GM23248 (cell line): ENCODE measurements around the gene WDR38. TPM values are rescaled to one million over a fixed set of nuclear protein-coding genes. Genes with fewer than 3 reads are reported as not detected.

Experiments used
- DNase-seq: peaks from one replicate; pipeline ENCODE4 v3.0.0-alpha.2; 2015
- H2AFZ ChIP-seq: fragments of 200-600 bp; sonication (generic); 2 replicates; pipeline ENCODE4 v1.6.1; 2016; ENCODE audit warnings: antibody characterized with exemption
- H3F3A ChIP-seq: fragments of 200-600 bp; sonication (generic); 2 replicates; pipeline ENCODE4 v1.6.1; 2016; ENCODE audit warnings: mild to moderate bottlenecking, antibody characterized with exemption, mixed run types; ENCODE audit not compliant: insufficient read depth
- H3K27ac ChIP-seq: fragments of 200-600 bp; sonication (generic); 2 replicates; pipeline ENCODE4 v1.5.1; 2016; ENCODE audit warnings: mild to moderate bottlenecking
- H3K27me3 ChIP-seq: fragments of 200-600 bp; sonication (generic); replicated peaks from 2 replicates; pipeline ENCODE4 v1.6.1; 2016; ENCODE audit warnings: mild to moderate bottlenecking; ENCODE audit not compliant: insufficient read depth
- H3K36me3 ChIP-seq: fragments of 200-600 bp; sonication (generic); 2 replicates; pipeline ENCODE4 v1.6.1; 2016; ENCODE audit warnings: low read depth, mild to moderate bottlenecking
- H3K4me1 ChIP-seq: fragments of 200-600 bp; sonication (generic); 2 replicates; pipeline ENCODE4 v1.6.1; 2016; ENCODE audit warnings: mild to moderate bottlenecking; ENCODE audit not compliant: insufficient read depth
- H3K4me2 ChIP-seq: fragments of 200-600 bp; sonication (generic); one replicate; pipeline ENCODE4 v1.6.1; 2016; ENCODE audit warnings: mild to moderate bottlenecking; ENCODE audit not compliant: unreplicated experiment
- H3K4me3 ChIP-seq: fragments of 200-600 bp; sonication (generic); 2 replicates; pipeline ENCODE4 v1.5.1; 2016; ENCODE audit warnings: mild to moderate bottlenecking
- H3K79me2 ChIP-seq: fragments of 200-600 bp; sonication (generic); 2 replicates; pipeline ENCODE4 v1.6.1; 2016; ENCODE audit warnings: mild to moderate bottlenecking; ENCODE audit not compliant: insufficient read depth
- H3K9ac ChIP-seq: fragments of 200-600 bp; sonication (generic); 2 replicates; pipeline ENCODE4 v1.6.1; 2016; ENCODE audit warnings: mild to moderate bottlenecking
- H3K9me2 ChIP-seq: fragments of 200-600 bp; sonication (generic); 2 replicates; pipeline ENCODE4 v1.6.1; 2016; ENCODE audit warnings: mixed run types, mild to moderate bottlenecking, moderate library complexity; ENCODE audit not compliant: insufficient read depth
- H3K9me3 ChIP-seq: fragments of 200-600 bp; sonication (generic); one replicate; pipeline ENCODE4 v1.6.1; 2017; ENCODE audit warnings: low read depth
- H4K20me1 ChIP-seq: fragments of 200-600 bp; sonication (generic); 2 replicates; pipeline ENCODE4 v1.6.0; 2016; ENCODE audit not compliant: insufficient read depth
- EZH2 ChIP-seq: fragments of 200-600 bp; sonication (generic); IDR thresholded peaks from 2 replicates; pipeline ENCODE4 v1.6.1; 2018; ENCODE audit warnings: antibody characterized with exemption, mild to moderate bottlenecking; ENCODE audit not compliant: insufficient read depth, poor library complexity, severe bottlenecking
- EZH2phosphoT487 ChIP-seq: fragments of 200-600 bp; sonication (generic); IDR thresholded peaks from 2 replicates; pipeline ENCODE4 v1.6.1; 2018; ENCODE audit warnings: antibody characterized with exemption, moderate library complexity, mild to moderate bottlenecking, low read depth; ENCODE audit not compliant: insufficient read depth
- WGBS, 2 experiments: methylation state at CpG; one replicate each; pipeline ENCODE4 v1.1.6; 2015 to 2017; ENCODE audit warnings: low lambda C conversion rate in 2 of 2, low coverage in 1 of 2; ENCODE audit errors: missing lambda C conversion rate in 2 of 2; 5-methylcytosine and 5-hydroxymethylcytosine counted together
- in situ Hi-C: fragments of 300-500 bp; cut with MboI; formaldehyde crosslinking; loops from 2 replicates; pipeline ENCODE4 v1.15.0; 2020
- polyA plus RNA-seq: library from polyadenylated mRNA; unstranded; fragments of >200 nt; fragmentation: Nextera tagmentation; extraction: Ambion mirVana; gene quantifications from 2 replicates; pipeline ENCODE4 v1.2.1, GENCODE V29; 2016
- total RNA-seq: library from RNA; depleted of rRNA; stranded (reverse); fragments of >200 nt; shearing (Covaris generic); gene quantifications from 2 replicates; pipeline ENCODE4 v1.2.3, GENCODE V29; 2014

WDR38 gene
- total and polyA plus RNA-seq, 2 experiments from 2014 or later, result not detected

GRCh38 chr9:124877021-124877782, 23.9 kb downstream of the WDR38 start:
- DNase-seq, result no peak
- no peaks in the 10 kb centered on the region for H3K27me3 ChIP-seq
- no peaks in the 10 kb centered on the region for H4K20me1 ChIP-seq
- H3F3A ChIP-seq, result peaks cover 40% of the 10 kb centered on the region
- 0 out of 2 replicates have a peak overlapping the region, but pooled peaks have one; percentile 16 for H3K9ac ChIP-seq
- no peak overlapping the region for H3K4me2 ChIP-seq
- WGBS, 2 experiments, result 87 to 89% methylated on average over 14 of the region's 14 CpGs
- no peaks in the 10 kb centered on the region for H3K4me1 ChIP-seq
- peak overlapping the region; percentile 11; the same call in 1 of the 2 replicates for H3K27ac ChIP-seq
- in situ Hi-C loops, result no loop called here
- H3K36me3 ChIP-seq, result peaks cover 54% of the 10 kb centered on the region
- H2AFZ ChIP-seq, result no peak overlapping the region
- no peaks in the 10 kb centered on the region for H3K9me2 ChIP-seq
- no peaks in the 10 kb centered on the region for H3K9me3 ChIP-seq
- TF ChIP-seq EZH2 (no peak), EZH2phosphoT487 (no peak)
- peaks cover 56% of the 10 kb centered on the region for H3K79me2 ChIP-seq
- H3K4me3 ChIP-seq, result no peak overlapping the region

GRCh38 chr9:124878021-124878420, 24.8 kb downstream of the WDR38 start:
- Histone ChIP-seq H3K79me2 (peaks cover 48% of the 10 kb centered on the region), H3K9ac (0 out of 2 replicates have a peak overlapping the region, but pooled peaks have one; percentile 16), H3K27me3 (no peaks in the 10 kb centered on the region), H4K20me1 (no peaks in the 10 kb centered on the region), H3K9me3 (no peaks in the 10 kb centered on the region), H3K27ac (peak overlapping the region; percentile 11), H3K4me3 (no peak overlapping the region), H3K36me3 (peaks cover 50% of the 10 kb centered on the region), H3F3A (peaks cover 38% of the 10 kb centered on the region), H3K4me2 (no peak overlapping the region), H3K4me1 (no peaks in the 10 kb centered on the region), H2AFZ (no peak overlapping the region), H3K9me2 (no peaks in the 10 kb centered on the region)
- in situ Hi-C loops, result no loop called here
- no peak for DNase-seq
- no peak for TF ChIP-seq EZH2phosphoT487
- no peak for TF ChIP-seq EZH2
- 90 to 100% methylated on average over 1 of the region's 1 CpG for WGBS, 2 experiments

- TF ChIP-seq EZH2phosphoT487, result no peak
- TF ChIP-seq EZH2, result no peak
- no peak overlapping the region for H3K4me3 ChIP-seq
- no peaks in the 10 kb centered on the region for H3K4me1 ChIP-seq
- H2AFZ ChIP-seq, result no peak overlapping the region
- in situ Hi-C loops, result no loop called here
- H3K27ac ChIP-seq, result peak overlapping the region; percentile 11; the same call in 1 of the 2 replicates
- H3K9ac ChIP-seq, result 0 out of 2 replicates have a peak overlapping the region, but pooled peaks have one; percentile 16
- H3K79me2 ChIP-seq, result peaks cover 43% of the 10 kb centered on the region
- H3K9me3 ChIP-seq, result no peaks in the 10 kb centered on the region
- 97% methylated on average over 6 of the region's 6 CpGs for WGBS, 2 experiments
- no peaks in the 10 kb centered on the region for H4K20me1 ChIP-seq
- DNase-seq, result no peak
- no peaks in the 10 kb centered on the region for H3K9me2 ChIP-seq
- H3F3A ChIP-seq, result peaks cover 35% of the 10 kb centered on the region
- H3K27me3 ChIP-seq, result no peaks in the 10 kb centered on the region
- H3K4me2 ChIP-seq, result no peak overlapping the region
- H3K36me3 ChIP-seq, result peaks cover 48% of the 10 kb centered on the region
These were observed 25.3 kb downstream of the WDR38 start for GRCh38 chr9:124878518-124878917.

- Histone ChIP-seq H4K20me1 (no peaks in the 10 kb centered on the region), H3K79me2 (peaks cover 36% of the 10 kb centered on the region), H3K4me3 (no peak overlapping the region), H3F3A (peaks cover 35% of the 10 kb centered on the region), H3K9ac (no peak overlapping the region), H3K9me2 (no peaks in the 10 kb centered on the region), H3K36me3 (peaks cover 47% of the 10 kb centered on the region), H2AFZ (no peak overlapping the region), H3K9me3 (no peaks in the 10 kb centered on the region), H3K27ac (no peak overlapping the region), H3K4me2 (no peak overlapping the region), H3K4me1 (no peaks in the 10 kb centered on the region), H3K27me3 (no peaks in the 10 kb centered on the region)
- DNase-seq, result no peak
- WGBS, 2 experiments, result 55 to 59% methylated on average over 10 of the region's 10 CpGs
- in situ Hi-C loops, result no loop called here
- TF ChIP-seq EZH2 (no peak), EZH2phosphoT487 (no peak)
These were observed 26.0 kb downstream of the WDR38 start for GRCh38 chr9:124879226-124879625.
